K562 (cell line): ENCODE measurements around the gene FSHR. TPM values are rescaled to one million over a fixed set of nuclear protein-coding genes. Genes with fewer than 3 reads are reported as not detected.

Experiments
- ATAC-seq: fragments of 200-7000 bp; cut with Tn5 transposase; 3 replicates; pipeline ENCODE4 v1.9.1; 2020; ENCODE audit warnings: moderate library complexity
- BruUV-seq: library from RNA; stranded (reverse); fragments of 400-500 nt; replicated peaks from 2 replicates; lab custom pipeline; 2021; lab: Mats Ljungman, UMichigan
- CTCF ChIA-PET: fragments of 300-600 bp; formaldehyde crosslinking; extraction: SDS; loops from one replicate; lab custom pipeline; 2021; ENCODE audit warnings: low intra/inter-chr PET ratio; lab: Yijun Ruan, JAX
- POLR2A ChIA-PET: fragments of 300-600, 350-650 bp; sonication (Branson Sonifier 250); formaldehyde crosslinking; extraction: SDS; loops from one replicate; lab custom pipeline; 2021; ENCODE audit warnings: antibody characterized with exemption, inconsistent platforms; lab: Yijun Ruan, JAX
- DNase-seq, 4 experiments: peaks; one replicate each; pipeline versions ENCODE4 v3.0.0 to v3.0.0-alpha.2; 2011 to 2018; ENCODE audit warnings: low spot score in 3 of 4, mixed read lengths in 3 of 4; ENCODE audit errors: extremely low read depth in 1 of 4
- FAIRE-seq: peaks from 2 replicates; lab custom pipeline; 2011; peaks lifted over from hg19 to GRCh38; lab: Jason Lieb, UNC
- H2AFZ ChIP-seq: 2 replicates; pipeline ENCODE4 v1.6.0; 2011; ENCODE audit warnings: low read depth, low read length, control low read depth, inconsistent platforms
- H3K27ac ChIP-seq: fragments of 200-600 bp; 3 replicates; pipeline ENCODE4 v1.8.0; 2011; ENCODE audit warnings: low read depth, mild to moderate bottlenecking, control low read depth, inconsistent platforms, low read length, moderate library complexity, mixed read lengths; ENCODE audit errors: extremely low read depth
- H3K27me3 ChIP-seq, 2 experiments: fragments of 300-600 bp in 1 of 2; 2 replicates in 1 of 2; 3 replicates in 1 of 2; pipeline versions ENCODE4 v1.6.0 to v1.8.0; 2011; ENCODE audit warnings: inconsistent platforms in 2 of 2, low read length in 2 of 2, mild to moderate bottlenecking in 1 of 2, mixed read lengths in 1 of 2, moderate library complexity in 1 of 2; ENCODE audit not compliant: control insufficient read depth in 2 of 2, insufficient read depth in 2 of 2
- H3K36me3 ChIP-seq: fragments of 300-600 bp; 3 replicates; pipeline ENCODE4 v1.8.0; 2011; ENCODE audit warnings: mild to moderate bottlenecking, low read length, inconsistent platforms; ENCODE audit not compliant: control insufficient read depth, insufficient read depth
- H3K4me1 ChIP-seq, 2 experiments: fragments of 200-600 bp in 1 of 2; replicated peaks in 1 of 2; 2 replicates in 1 of 2; 3 replicates in 1 of 2; pipeline versions ENCODE4 v1.5.1 to v1.8.0; 2011; ENCODE audit warnings: inconsistent platforms in 2 of 2, low read length in 2 of 2, mild to moderate bottlenecking in 1 of 2, mixed read lengths in 1 of 2, moderate library complexity in 1 of 2; ENCODE audit not compliant: control insufficient read depth in 2 of 2, insufficient read depth in 2 of 2
- H3K4me2 ChIP-seq: 2 replicates; pipeline ENCODE4 v1.6.1; 2011; ENCODE audit warnings: low read length, control low read depth, inconsistent platforms, mixed read lengths; ENCODE audit not compliant: insufficient read depth
- H3K4me3 ChIP-seq: fragments of 200-600 bp; sonication (generic), shearing (Covaris generic); 2 replicates; pipeline ENCODE4 v1.5.1; 2016; ENCODE audit warnings: control low read depth, inconsistent platforms
- H3K79me2 ChIP-seq: fragments of 200-600 bp; 3 replicates; pipeline ENCODE4 v1.8.0; 2011; ENCODE audit warnings: low read length, inconsistent platforms; ENCODE audit not compliant: control insufficient read depth, insufficient read depth
- H3K9ac ChIP-seq, 2 experiments: 2 replicates each; pipeline versions ENCODE4 v1.6.0 to v1.6.1; 2011; ENCODE audit warnings: low read depth in 2 of 2, low read length in 2 of 2, control low read depth in 1 of 2, inconsistent platforms in 1 of 2, mild to moderate bottlenecking in 1 of 2, mixed read lengths in 1 of 2; ENCODE audit not compliant: insufficient read depth in 1 of 2
- H3K9me1 ChIP-seq: one replicate; pipeline ENCODE4 v1.6.0; 2011; ENCODE audit warnings: inconsistent platforms, mild to moderate bottlenecking, low read length, moderate library complexity; ENCODE audit not compliant: control insufficient read depth, insufficient read depth
- H3K9me3 ChIP-seq: replicated peaks from 2 replicates; pipeline ENCODE4 v1.5.1; 2011; ENCODE audit warnings: low read depth, low read length, inconsistent platforms; ENCODE audit not compliant: control insufficient read depth, insufficient read depth
- H4K20me1 ChIP-seq: replicated peaks from 2 replicates; pipeline ENCODE4 v1.6.1; 2011; ENCODE audit warnings: low read length, inconsistent platforms, mixed read lengths; ENCODE audit not compliant: control insufficient read depth, insufficient read depth
- BHLHE40 ChIP-seq: IDR thresholded peaks from 2 replicates; pipeline ENCODE4 v1.6.1; 2011; ENCODE audit warnings: low read length, improper control_type of control experiment
- CEBPB ChIP-seq: fragments of 450-650 bp; IDR thresholded peaks from 2 replicates; pipeline ENCODE4 v1.6.1; 2016; ENCODE audit warnings: missing genetic modification characterization, missing compliant biosample characterization
- E2F3 ChIP-seq: fragments of 250-450 bp; sonication (Bioruptor Pico); IDR thresholded peaks from 2 replicates; pipeline ENCODE4 v1.4.0; 2020; ENCODE audit warnings: mild to moderate bottlenecking
- ERF ChIP-seq: fragments of 450-650 bp; formaldehyde crosslinking; IDR thresholded peaks from 2 replicates; pipeline ENCODE4 v1.4.0; 2020; ENCODE audit warnings: mild to moderate bottlenecking, mixed read lengths
- FOXK2 ChIP-seq, 2 experiments: fragments of 450-650 bp; IDR thresholded peaks in 1 of 2; conservative IDR thresholded peaks in 1 of 2; 2 replicates each; pipeline ENCODE4 v1.6.1; 2016; ENCODE audit warnings: low read depth in 2 of 2, mild to moderate bottlenecking in 1 of 2
- HIVEP1 ChIP-seq: fragments of 250-450 bp; sonication (Bioruptor Pico); IDR thresholded peaks from 2 replicates; pipeline ENCODE4 v1.4.0; 2020; ENCODE audit warnings: mild to moderate bottlenecking
- LEF1 ChIP-seq: fragments of 450-650 bp; IDR thresholded peaks from 2 replicates; pipeline ENCODE4 v1.6.1; 2016; ENCODE audit warnings: mild to moderate bottlenecking
- MNT ChIP-seq, 2 experiments: fragments of 450-650 bp; conservative IDR thresholded peaks; 2 replicates each; pipeline ENCODE4 v1.6.1; 2017; ENCODE audit warnings: mild to moderate bottlenecking in 2 of 2, moderate library complexity in 2 of 2
- NCOA2 ChIP-seq, 2 experiments: fragments of 450-650 bp; IDR thresholded peaks; 2 replicates each; pipeline ENCODE4 v1.6.1; 2018; ENCODE audit warnings: mild to moderate bottlenecking in 2 of 2, moderate library complexity in 1 of 2; ENCODE audit not compliant: partially characterized antibody in 2 of 2
- NFE2 ChIP-seq: IDR thresholded peaks from 2 replicates; pipeline ENCODE4 v1.6.1; 2014; ENCODE audit warnings: antibody characterized with exemption, low read depth
- RBBP5 ChIP-seq: fragments of 200-600 bp; sonication (generic); IDR thresholded peaks from 2 replicates; pipeline ENCODE4 v1.6.1; 2012; ENCODE audit warnings: borderline replicate concordance, mild to moderate bottlenecking, low read length, control low read depth, inconsistent platforms; ENCODE audit not compliant: insufficient read depth, poor library complexity, severe bottlenecking
- SAFB ChIP-seq: fragments of 200-400 bp; formaldehyde crosslinking; IDR thresholded peaks from 2 replicates; pipeline ENCODE4 v1.6.1; 2017; ENCODE audit warnings: low read depth, low read length, borderline replicate concordance
- SIRT6 ChIP-seq: IDR thresholded peaks from one replicate; pipeline ENCODE4 v1.6.1; 2012; ENCODE audit warnings: low read depth, mild to moderate bottlenecking, control low read depth, inconsistent platforms, low read length, moderate library complexity
- SUPT5H ChIP-seq: fragments of 450-650 bp; IDR thresholded peaks from 2 replicates; pipeline ENCODE4 v1.6.1; 2016
- TEAD2 ChIP-seq: fragments of 450-650 bp; IDR thresholded peaks from 2 replicates; pipeline ENCODE4 v1.6.1; 2016; ENCODE audit warnings: missing genetic modification characterization, control low read depth, missing compliant biosample characterization
- ZBTB1 ChIP-seq: sonication (generic); formaldehyde crosslinking; IDR thresholded peaks from 2 replicates; pipeline ENCODE4 v1.8.1; 2023; ENCODE audit warnings: missing genetic modification reagents, low read depth, mild to moderate bottlenecking, borderline replicate concordance
- ZNF174 ChIP-seq: fragments of 250-450 bp; sonication (Bioruptor Pico); IDR thresholded peaks from 2 replicates; pipeline ENCODE4 v1.4.0; 2020; ENCODE audit warnings: mild to moderate bottlenecking
- ZSCAN32 ChIP-seq: fragments of 450-650 bp; formaldehyde crosslinking; IDR thresholded peaks from 2 replicates; pipeline ENCODE4 v1.4.0; 2020; ENCODE audit warnings: mild to moderate bottlenecking, moderate library complexity
- WGBS: fragments of 100-300 bp; shearing (Covaris generic); methylation state at CpG from one replicate; pipeline ENCODE4 v1.1.6; 2016; ENCODE audit warnings: low coverage, mixed read lengths; ENCODE audit not compliant: insufficient coverage; ENCODE audit errors: missing lambda C conversion rate; 5-methylcytosine and 5-hydroxymethylcytosine counted together
- in situ Hi-C: fragments of 300-500 bp; cut with MboI; formaldehyde crosslinking; loops from 4 replicates; pipeline ENCODE4 v1.15.0; 2018; ENCODE audit warnings: inconsistent platforms, mixed read lengths
- intact Hi-C: fragments of 100-400 bp; cut with micrococcal nuclease; formaldehyde crosslinking; loops from 2 replicates; pipeline ENCODE4 v1.14.2; 2022
- polyA plus RNA-seq, 8 experiments: library from polyadenylated mRNA; depleted of rRNA in 4 of 8; stranded (reverse) in 5 of 8; unstranded in 3 of 8; fragments of >200 nt; fragmentation: Nextera tagmentation in 2 of 8; fragmentation: Illumina TruSeq in 1 of 8; extraction: Ambion mirVana in 2 of 8; extraction: Trizol in 1 of 8; gene quantifications; 2 replicates each; pipeline versions ENCODE4 v1.2.1 to v1.2.3, GENCODE V29; 2011 to 2014; ENCODE audit warnings: inconsistent platforms in 1 of 8, missing spikeins in 1 of 8
- total RNA-seq, 7 experiments: library from RNA; depleted of rRNA in 6 of 7; stranded (reverse); fragments of >200 nt in 6 of 7; fragmentation: Illumina TruSeq in 2 of 7; extraction: Trizol in 2 of 7; gene quantifications; 2 replicates each; pipeline versions ENCODE4 v1.2.1 to v1.2.3, GENCODE V29; 2011 to 2021; ENCODE audit warnings: low replicate concordance in 1 of 7

Gene FSHR
- total and polyA plus RNA-seq, 9 of the 15 experiments (the other 6 are each of a cell fraction or from before 2014, with no cell fraction given): not detected

DNA sequence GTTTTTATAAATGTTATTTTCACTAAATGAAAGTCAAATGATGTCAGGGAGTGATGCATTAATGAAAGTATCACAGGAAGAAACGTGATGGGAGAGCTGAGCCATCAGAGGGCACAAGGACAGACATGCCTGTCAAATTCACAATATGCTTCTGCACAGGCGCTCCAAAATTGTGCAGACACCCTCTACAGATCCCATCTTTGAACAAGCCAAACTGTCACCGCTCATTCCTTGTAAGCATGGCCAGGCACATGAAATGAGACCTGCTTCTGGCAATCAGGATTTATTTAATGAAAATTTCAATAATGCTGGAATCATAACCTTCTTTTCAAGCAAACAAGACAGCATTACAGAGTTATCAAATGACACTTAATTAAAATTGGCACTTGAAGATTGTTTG, 20.4 kb upstream of the FSHR start:
- in situ Hi-C loops (no loop called here), intact Hi-C loops (no loop called here)
- BruUV-seq: no TSS peak

More for the DNA sequence above, 20.4 kb upstream of the FSHR start:
- Histone ChIP-seq H4K20me1 (no peaks in the 10 kb centered on the region), H3K9me1 (no peaks in the 10 kb centered on the region), H3K27ac (no peak overlapping the region), H3K9me3 (no peaks in the 10 kb centered on the region), H3K4me3 (no peak overlapping the region), H3K4me1 (no peaks in the 10 kb centered on the region), H3K36me3 (no peaks in the 10 kb centered on the region), H3K9ac (no peak overlapping the region), H3K27me3 (no peaks in the 10 kb centered on the region), H3K4me2 (no peak overlapping the region), H3K79me2 (no peaks in the 10 kb centered on the region), H2AFZ (no peak overlapping the region)
- WGBS: 2% methylated on average over 3 of the region's 3 CpGs
- FAIRE-seq (no peak), DNase-seq (no peak), ATAC-seq (no peak)
- TF ChIP-seq BHLHE40: no peak
- TF ChIP-seq SIRT6: no peak
- TF ChIP-seq ZSCAN32 (CRISPR knock-in tag): no peak
- no peak for TF ChIP-seq NCOA2 (IDR thresholded peaks at IDR 0.05; ENCODE audit: partially characterized antibody in 2 of 2)
- no peak for TF ChIP-seq SUPT5H
- TF ChIP-seq NFE2: no peak
- no peak for TF ChIP-seq E2F3
- no peak for TF ChIP-seq TEAD2 (tag)
- no peak for TF ChIP-seq ERF
- no peak for TF ChIP-seq RBBP5
- no peak for TF ChIP-seq FOXK2 (conservative IDR thresholded peaks at IDR 0.05 in 1 of 2, IDR thresholded peaks at IDR 0.05 in 1 of 2; ENCODE audit: low read depth in 2 of 2)
- TF ChIP-seq CEBPB (tag): no peak
- TF ChIP-seq ZNF174 (CRISPR knock-in tag): no peak
- TF ChIP-seq ZBTB1 (CRISPR knock-in tag): no peak
- TF ChIP-seq LEF1: no peak
- no peak for TF ChIP-seq HIVEP1 (CRISPR knock-in tag)
- TF ChIP-seq SAFB: no peak
- no peak for TF ChIP-seq MNT (conservative IDR thresholded peaks at IDR 0.05)
- CTCF ChIA-PET: no interaction called here
- POLR2A ChIA-PET: no interaction called here
